GM21786 (cell line): ENCODE data around the gene MAN1A1.
"Not testable (repeated sequence)": the region's sequence is repeated elsewhere in the genome, so short reads cannot be mapped to it uniquely, and the experiment has no call there.

ENCODE experiments used
- ATAC-seq: cut with Tn5 transposase; IDR thresholded peaks from one replicate; pipeline ENCODE4 v1.9.1; 2021; ENCODE audit not compliant: unreplicated experiment

The MAN1A1 gene

GRCh38 chr6:119349361-119350201 is at the start of gene MAN1A1:
Gene MAN1A1 (minus strand): TSS chr6:119349761. CDS start chr6:119349065, 696 bp downstream.
- ATAC-seq = peak; percentile 71

DNA sequence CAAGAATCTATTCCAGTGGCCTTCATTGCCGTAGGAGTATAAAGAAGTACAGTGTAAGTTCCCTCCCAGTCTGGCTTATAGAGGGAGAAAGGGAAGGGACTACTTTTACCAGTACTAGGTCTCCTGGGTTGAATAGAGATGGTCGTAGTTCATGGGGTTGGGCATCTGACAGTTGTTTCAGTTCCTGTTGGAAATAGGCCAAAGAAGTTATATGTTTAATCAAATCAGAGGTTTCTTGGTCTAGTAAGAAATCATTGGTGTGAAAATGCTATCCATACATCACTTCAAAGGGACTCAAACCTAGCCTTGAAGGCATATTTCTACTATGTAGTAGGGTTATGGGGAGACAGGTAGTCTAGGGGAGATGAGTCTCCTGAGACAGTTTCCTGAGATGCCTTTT is 45.6 kb upstream of the MAN1A1 start:
- ATAC-seq = peak; percentile 58

- ATAC-seq = no peak
These were observed 40.8 kb upstream of the MAN1A1 start for GRCh38 chr6:119390247-119390793.

GRCh38 chr6:119385994-119386393 is 36.4 kb upstream of the MAN1A1 start:
- ATAC-seq = no peak

DNA sequence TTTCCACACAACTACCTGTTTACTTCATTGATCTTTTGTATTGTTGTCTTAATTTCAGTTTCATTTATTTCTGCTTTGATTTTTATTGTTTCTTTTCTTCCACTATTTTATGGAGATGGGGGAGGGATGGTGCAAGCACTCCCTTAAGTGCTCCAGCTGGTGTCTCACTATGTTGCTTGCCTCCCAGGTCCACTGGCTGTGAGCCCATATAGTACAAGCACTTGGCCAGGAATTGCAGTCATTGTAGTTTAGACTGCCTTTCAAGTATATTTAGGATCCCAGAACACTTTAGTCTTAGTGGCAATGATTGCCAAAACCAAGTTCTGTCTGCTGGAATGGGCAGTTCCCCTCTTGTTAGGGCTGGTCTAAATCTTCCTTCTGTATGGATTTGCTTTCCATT is 34.9 kb upstream of the MAN1A1 start:
- ATAC-seq = no peak

DNA sequence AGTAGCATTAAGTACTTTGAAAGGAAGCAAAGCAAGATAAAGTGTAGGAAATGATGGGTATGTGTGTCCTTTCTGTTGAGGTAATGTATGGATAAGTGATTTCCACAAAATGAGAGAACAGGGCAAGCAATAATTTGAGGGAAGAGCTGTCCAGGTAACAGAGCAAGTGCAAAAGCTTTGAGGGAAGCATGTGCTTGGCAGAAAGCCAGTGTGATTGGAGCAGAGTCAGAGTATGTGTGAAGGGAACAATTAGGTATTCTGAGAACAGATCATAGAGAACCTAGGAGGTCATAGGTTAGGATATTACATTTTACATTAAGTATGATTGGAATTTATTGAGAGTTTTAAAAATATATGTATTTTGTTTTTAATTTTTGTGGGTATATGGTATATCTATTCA is 30.2 kb upstream of the MAN1A1 start:
- ATAC-seq = no peak

GRCh38 chr6:119377043-119377442 is 27.5 kb upstream of the MAN1A1 start:
- not testable (repeated sequence) for ATAC-seq

- no peak for ATAC-seq
These were observed 20.5 kb upstream of the MAN1A1 start for GRCh38 chr6:119370080-119370479.

DNA sequence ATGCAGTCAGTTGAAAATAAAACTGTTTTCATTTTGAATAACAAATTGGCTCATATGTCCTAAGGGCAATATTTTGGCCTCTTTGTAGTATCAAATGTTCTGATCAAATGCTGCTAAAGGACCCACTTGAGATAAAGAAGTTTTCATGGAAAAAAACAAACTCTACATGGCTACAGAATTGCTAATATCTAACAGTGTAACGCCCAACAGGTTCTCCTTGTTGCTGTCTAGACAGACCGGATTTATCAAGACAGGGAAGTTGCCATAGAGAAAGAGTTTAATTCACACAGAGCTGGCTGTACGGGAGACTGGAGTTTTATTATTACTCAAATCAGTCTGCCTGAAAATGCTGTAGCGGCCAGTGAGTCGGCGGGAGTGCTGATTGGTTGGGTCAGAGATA is 19.4 kb upstream of the MAN1A1 start:
- ATAC-seq = no peak

DNA sequence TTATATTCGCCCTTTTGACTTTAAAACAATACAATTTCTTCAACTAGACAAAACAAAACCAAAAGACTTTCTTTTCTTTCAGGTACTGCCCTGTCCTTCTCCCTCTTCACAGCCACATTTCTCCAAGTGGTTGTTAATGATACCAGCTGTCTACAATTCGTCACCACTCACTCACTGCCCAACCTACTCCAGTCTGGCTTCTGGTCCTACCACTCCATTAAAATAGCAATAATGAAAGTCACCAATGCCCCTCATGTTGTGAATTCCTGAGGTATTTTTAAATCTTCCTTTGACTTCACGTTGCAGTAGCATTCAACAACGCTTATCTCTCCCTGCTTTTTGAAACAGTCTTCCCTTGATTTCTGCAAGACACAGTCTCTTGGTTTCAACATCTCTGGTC is 11.6 kb upstream of the MAN1A1 start:
- ATAC-seq = no peak

- ATAC-seq = no peak
These were observed 10.8 kb upstream of the MAN1A1 start for GRCh38 chr6:119360262-119360915.

DNA sequence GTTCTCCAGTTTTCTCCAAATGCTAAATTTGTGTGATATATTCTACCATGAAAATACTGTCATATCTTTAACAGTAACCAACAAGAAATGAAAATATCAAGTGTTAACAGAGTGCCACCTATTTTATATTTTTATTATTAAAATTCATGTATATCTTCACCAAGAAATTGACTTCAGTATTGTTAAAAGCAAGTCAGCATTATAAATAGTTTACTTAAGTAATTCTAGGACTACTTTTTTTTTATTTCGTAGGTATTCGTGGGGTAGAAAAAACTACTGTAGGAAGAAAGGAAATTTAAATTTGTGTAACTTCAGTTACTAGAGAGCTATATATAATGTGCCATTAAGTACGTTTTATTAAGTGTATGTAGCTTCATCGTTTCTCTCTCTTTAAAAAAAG is 6.3 kb upstream of the MAN1A1 start:
- no peak for ATAC-seq

- ATAC-seq = no peak
These were observed 5.6 kb upstream of the MAN1A1 start for GRCh38 chr6:119355157-119355556.

DNA sequence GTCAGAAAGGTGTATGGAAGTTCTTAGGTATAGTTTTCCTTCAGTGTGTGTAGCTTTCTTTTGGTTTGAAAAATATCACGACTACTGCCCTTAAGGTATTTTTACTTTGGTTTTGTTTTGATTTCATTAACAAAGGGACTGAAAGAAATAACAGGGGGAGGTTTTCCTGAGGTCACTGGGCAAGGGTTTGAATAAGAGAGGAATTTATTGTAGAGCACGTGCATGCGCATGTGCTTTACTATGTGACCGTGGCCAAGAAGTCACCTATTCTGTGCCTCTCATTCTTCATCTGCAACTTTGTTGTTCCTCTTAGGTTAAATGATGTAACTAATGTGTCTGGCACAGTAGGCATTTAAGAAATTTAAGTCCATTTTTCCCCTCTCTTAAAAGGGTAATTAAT is 4.1 kb upstream of the MAN1A1 start:
- no peak for ATAC-seq

GRCh38 chr6:119352001-119352400 is 2.4 kb upstream of the MAN1A1 start:
- no peak for ATAC-seq

GRCh38 chr6:119350952-119351372 is 1.4 kb upstream of the MAN1A1 start:
- no peak for ATAC-seq

DNA sequence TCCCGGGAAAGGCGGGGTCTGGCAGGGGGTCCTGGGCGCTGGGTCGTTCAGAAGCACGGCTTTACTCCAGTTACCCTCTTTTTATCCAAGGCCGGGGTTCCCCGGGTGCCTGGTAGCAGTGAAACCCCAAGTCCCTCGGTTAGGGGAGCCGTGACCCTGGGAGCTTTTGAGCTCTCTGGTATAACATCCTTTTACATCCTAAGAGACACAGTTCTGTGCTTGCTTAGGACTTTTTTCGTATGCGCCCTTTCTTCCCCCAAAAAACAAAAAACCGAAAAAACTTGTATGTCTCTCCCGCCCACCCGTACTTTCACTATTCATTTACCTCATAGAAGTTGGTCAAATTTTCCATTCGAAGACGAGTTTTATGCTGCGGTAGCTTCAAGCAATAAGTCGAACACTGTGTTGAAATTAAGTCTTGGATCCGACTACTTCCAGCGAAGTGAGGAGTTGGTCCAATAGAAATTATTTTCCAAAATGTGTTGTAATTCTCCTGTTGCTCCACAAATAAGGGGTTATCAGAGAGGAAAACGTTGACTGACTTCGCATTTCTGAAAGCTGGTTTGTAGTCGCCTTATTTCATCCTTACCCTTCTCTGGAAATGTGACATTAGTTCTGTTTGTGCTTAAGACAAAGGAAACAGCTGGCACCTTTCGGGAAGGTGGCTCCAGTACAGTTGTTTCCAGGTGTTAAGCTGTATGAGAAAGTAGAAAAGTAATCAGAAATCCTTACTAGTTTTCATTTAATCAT is 816 bp upstream of the MAN1A1 start:
- ATAC-seq = peak; percentile 6

DNA sequence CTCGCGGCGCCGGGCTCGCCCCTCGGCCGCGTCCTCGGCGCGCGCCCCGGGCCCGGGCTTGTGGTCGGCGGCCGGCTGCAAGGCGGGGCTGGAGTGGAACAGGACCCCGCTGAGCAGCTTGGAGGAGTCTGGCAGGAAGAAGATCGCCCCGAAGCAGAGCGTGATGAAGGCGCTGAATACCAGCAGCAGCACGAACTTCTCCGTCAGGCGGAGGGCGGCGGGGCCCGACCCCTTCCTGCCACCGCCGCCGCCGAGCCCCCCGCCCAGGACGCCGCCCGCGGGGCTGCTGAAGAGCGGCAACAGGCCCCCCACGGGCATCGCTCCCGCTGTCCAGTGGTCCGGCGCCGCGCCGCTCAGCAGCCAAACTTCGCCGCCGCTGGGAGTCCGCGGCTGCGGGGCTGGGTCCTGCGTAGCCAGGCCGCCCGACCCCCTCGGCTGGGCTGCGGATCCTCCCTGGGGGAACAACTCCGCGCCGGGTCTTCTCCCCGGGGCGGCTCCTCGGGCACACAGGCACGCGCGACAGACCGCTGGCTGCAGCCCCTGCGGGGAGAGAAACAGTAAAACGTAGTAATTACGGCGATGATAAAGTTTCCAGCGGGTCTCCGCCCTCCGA is 707 bp downstream of the MAN1A1 start:
- ATAC-seq = peak; percentile 1

DNA sequence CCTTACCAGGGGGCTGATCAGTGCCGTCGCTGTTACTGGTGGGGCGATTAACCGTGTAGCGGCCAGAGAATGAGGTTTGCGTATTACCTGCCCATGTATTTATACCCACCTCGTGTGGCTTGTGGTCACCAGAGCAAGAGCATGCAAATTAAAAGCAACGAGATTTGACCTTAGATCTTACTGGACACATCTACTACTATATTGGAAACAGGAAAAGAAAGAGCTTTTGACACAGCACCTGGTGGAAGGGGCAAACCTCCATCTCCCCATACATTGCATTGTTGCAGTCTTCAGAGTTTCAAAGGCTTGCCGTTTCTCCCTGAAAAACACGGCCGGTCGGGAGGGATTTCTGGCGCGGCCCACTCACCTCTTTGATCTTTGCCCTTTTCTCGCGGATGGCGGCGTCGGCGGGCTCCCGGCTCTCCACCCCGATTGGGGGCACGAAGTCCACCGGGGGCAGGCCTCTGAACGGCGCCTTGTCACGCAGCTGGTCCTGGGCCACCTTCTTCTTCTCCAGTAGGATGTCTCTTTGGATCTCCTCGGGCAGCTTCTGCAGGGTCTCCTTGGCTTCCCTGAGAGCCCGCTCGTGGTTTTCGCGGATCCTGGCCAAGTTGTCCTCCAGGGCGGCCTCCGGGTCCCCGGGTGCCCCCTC is 1.3 kb downstream of the MAN1A1 start:
- ATAC-seq = peak; percentile 24

GRCh38 chr6:119347466-119348095 is 2.0 kb downstream of the MAN1A1 start:
- peak; percentile 19 for ATAC-seq
